K562 (cell line): ENCODE results near the gene TECRL. TPM values are rescaled to one million over a fixed set of nuclear protein-coding genes. Genes with fewer than 3 reads are reported as not detected.

Experiments
- ATAC-seq: fragments of 200-7000 bp; cut with Tn5 transposase; 3 replicates; pipeline ENCODE4 v1.9.1; 2020; ENCODE audit warnings: moderate library complexity
- BruUV-seq: library from RNA; stranded (reverse); fragments of 400-500 nt; replicated peaks from 2 replicates; lab custom pipeline; 2021; lab: Mats Ljungman, UMichigan
- CTCF ChIA-PET: fragments of 300-600 bp; formaldehyde crosslinking; extraction: SDS; loops from one replicate; lab custom pipeline; 2021; ENCODE audit warnings: low intra/inter-chr PET ratio; lab: Yijun Ruan, JAX
- POLR2A ChIA-PET: fragments of 300-600, 350-650 bp; sonication (Branson Sonifier 250); formaldehyde crosslinking; extraction: SDS; loops from one replicate; lab custom pipeline; 2021; ENCODE audit warnings: antibody characterized with exemption, inconsistent platforms; lab: Yijun Ruan, JAX
- DNase-seq, 4 experiments: peaks; one replicate each; pipeline versions ENCODE4 v3.0.0 to v3.0.0-alpha.2; 2011 to 2018; ENCODE audit warnings: low spot score in 3 of 4, mixed read lengths in 3 of 4; ENCODE audit errors: extremely low read depth in 1 of 4
- FAIRE-seq: peaks from 2 replicates; lab custom pipeline; 2011; peaks lifted over from hg19 to GRCh38; lab: Jason Lieb, UNC
- H2AFZ ChIP-seq: 2 replicates; pipeline ENCODE4 v1.6.0; 2011; ENCODE audit warnings: low read depth, low read length, control low read depth, inconsistent platforms
- H3K27ac ChIP-seq: fragments of 200-600 bp; 3 replicates; pipeline ENCODE4 v1.8.0; 2011; ENCODE audit warnings: low read depth, mild to moderate bottlenecking, control low read depth, inconsistent platforms, low read length, moderate library complexity, mixed read lengths; ENCODE audit errors: extremely low read depth
- H3K27me3 ChIP-seq, 2 experiments: fragments of 300-600 bp in 1 of 2; 2 replicates in 1 of 2; 3 replicates in 1 of 2; pipeline versions ENCODE4 v1.6.0 to v1.8.0; 2011; ENCODE audit warnings: inconsistent platforms in 2 of 2, low read length in 2 of 2, mild to moderate bottlenecking in 1 of 2, mixed read lengths in 1 of 2, moderate library complexity in 1 of 2; ENCODE audit not compliant: control insufficient read depth in 2 of 2, insufficient read depth in 2 of 2
- H3K36me3 ChIP-seq: fragments of 300-600 bp; 3 replicates; pipeline ENCODE4 v1.8.0; 2011; ENCODE audit warnings: mild to moderate bottlenecking, low read length, inconsistent platforms; ENCODE audit not compliant: control insufficient read depth, insufficient read depth
- H3K4me1 ChIP-seq, 2 experiments: fragments of 200-600 bp in 1 of 2; replicated peaks in 1 of 2; 2 replicates in 1 of 2; 3 replicates in 1 of 2; pipeline versions ENCODE4 v1.5.1 to v1.8.0; 2011; ENCODE audit warnings: inconsistent platforms in 2 of 2, low read length in 2 of 2, mild to moderate bottlenecking in 1 of 2, mixed read lengths in 1 of 2, moderate library complexity in 1 of 2; ENCODE audit not compliant: control insufficient read depth in 2 of 2, insufficient read depth in 2 of 2
- H3K4me2 ChIP-seq: 2 replicates; pipeline ENCODE4 v1.6.1; 2011; ENCODE audit warnings: low read length, control low read depth, inconsistent platforms, mixed read lengths; ENCODE audit not compliant: insufficient read depth
- H3K4me3 ChIP-seq: fragments of 200-600 bp; sonication (generic), shearing (Covaris generic); 2 replicates; pipeline ENCODE4 v1.5.1; 2016; ENCODE audit warnings: control low read depth, inconsistent platforms
- H3K79me2 ChIP-seq: fragments of 200-600 bp; 3 replicates; pipeline ENCODE4 v1.8.0; 2011; ENCODE audit warnings: low read length, inconsistent platforms; ENCODE audit not compliant: control insufficient read depth, insufficient read depth
- H3K9ac ChIP-seq, 2 experiments: 2 replicates each; pipeline versions ENCODE4 v1.6.0 to v1.6.1; 2011; ENCODE audit warnings: low read depth in 2 of 2, low read length in 2 of 2, control low read depth in 1 of 2, inconsistent platforms in 1 of 2, mild to moderate bottlenecking in 1 of 2, mixed read lengths in 1 of 2; ENCODE audit not compliant: insufficient read depth in 1 of 2
- H3K9me1 ChIP-seq: one replicate; pipeline ENCODE4 v1.6.0; 2011; ENCODE audit warnings: inconsistent platforms, mild to moderate bottlenecking, low read length, moderate library complexity; ENCODE audit not compliant: control insufficient read depth, insufficient read depth
- H3K9me3 ChIP-seq: replicated peaks from 2 replicates; pipeline ENCODE4 v1.5.1; 2011; ENCODE audit warnings: low read depth, low read length, inconsistent platforms; ENCODE audit not compliant: control insufficient read depth, insufficient read depth
- H4K20me1 ChIP-seq: replicated peaks from 2 replicates; pipeline ENCODE4 v1.6.1; 2011; ENCODE audit warnings: low read length, inconsistent platforms, mixed read lengths; ENCODE audit not compliant: control insufficient read depth, insufficient read depth
- E4F1 ChIP-seq: fragments of 250-450 bp; sonication (Bioruptor Pico); IDR thresholded peaks from 2 replicates; pipeline ENCODE4 v1.5.0; 2021; ENCODE audit warnings: mild to moderate bottlenecking, borderline replicate concordance
- HEY1 ChIP-seq: fragments of 250-450 bp; sonication (Bioruptor Pico); IDR thresholded peaks from 2 replicates; pipeline ENCODE4 v1.5.0; 2020; ENCODE audit warnings: mild to moderate bottlenecking, moderate library complexity, borderline replicate concordance
- KDM4B ChIP-seq, 2 experiments: fragments of 450-650 bp in 1 of 2; sonication (generic) in 1 of 2; IDR thresholded peaks; 2 replicates each; pipeline ENCODE4 v1.6.1; 2016 to 2017; ENCODE audit warnings: borderline replicate concordance in 2 of 2, antibody characterized with exemption in 1 of 2, low read depth in 1 of 2, mild to moderate bottlenecking in 1 of 2
- MLLT1 ChIP-seq, 2 experiments: fragments of 450-650 bp; IDR thresholded peaks; 2 replicates each; pipeline ENCODE4 v1.6.1; 2016
- SNIP1 ChIP-seq: fragments of 450-650 bp; IDR thresholded peaks from 2 replicates; pipeline ENCODE4 v1.7.1; 2017; ENCODE audit warnings: low read depth, mild to moderate bottlenecking
- ZNF318 ChIP-seq, 2 experiments: fragments of 450-650 bp; IDR thresholded peaks; 2 replicates each; pipeline ENCODE4 v1.6.1; 2016; ENCODE audit warnings: mild to moderate bottlenecking in 2 of 2, borderline replicate concordance in 1 of 2, low read depth in 1 of 2, moderate library complexity in 1 of 2
- ZNF347 ChIP-seq: fragments of 450-650 bp; formaldehyde crosslinking; IDR thresholded peaks from 2 replicates; pipeline ENCODE4 v1.4.0; 2020; ENCODE audit warnings: low read depth, mild to moderate bottlenecking, moderate library complexity
- ZNF696 ChIP-seq: fragments of 250-450 bp; sonication (Bioruptor Pico); conservative IDR thresholded peaks from 2 replicates; pipeline ENCODE4 v1.4.0; 2020; ENCODE audit warnings: mild to moderate bottlenecking, moderate library complexity
- ZSCAN29 ChIP-seq: fragments of 450-650 bp; IDR thresholded peaks from 2 replicates; pipeline ENCODE4 v1.6.1; 2017
- WGBS: fragments of 100-300 bp; shearing (Covaris generic); methylation state at CpG from one replicate; pipeline ENCODE4 v1.1.6; 2016; ENCODE audit warnings: low coverage, mixed read lengths; ENCODE audit not compliant: insufficient coverage; ENCODE audit errors: missing lambda C conversion rate; 5-methylcytosine and 5-hydroxymethylcytosine counted together
- in situ Hi-C: fragments of 300-500 bp; cut with MboI; formaldehyde crosslinking; loops from 4 replicates; pipeline ENCODE4 v1.15.0; 2018; ENCODE audit warnings: inconsistent platforms, mixed read lengths
- intact Hi-C: fragments of 100-400 bp; cut with micrococcal nuclease; formaldehyde crosslinking; loops from 2 replicates; pipeline ENCODE4 v1.14.2; 2022
- polyA plus RNA-seq, 8 experiments: library from polyadenylated mRNA; depleted of rRNA in 4 of 8; stranded (reverse) in 5 of 8; unstranded in 3 of 8; fragments of >200 nt; fragmentation: Nextera tagmentation in 2 of 8; fragmentation: Illumina TruSeq in 1 of 8; extraction: Ambion mirVana in 2 of 8; extraction: Trizol in 1 of 8; gene quantifications; 2 replicates each; pipeline versions ENCODE4 v1.2.1 to v1.2.3, GENCODE V29; 2011 to 2014; ENCODE audit warnings: inconsistent platforms in 1 of 8, missing spikeins in 1 of 8
- total RNA-seq, 7 experiments: library from RNA; depleted of rRNA in 6 of 7; stranded (reverse); fragments of >200 nt in 6 of 7; fragmentation: Illumina TruSeq in 2 of 7; extraction: Trizol in 2 of 7; gene quantifications; 2 replicates each; pipeline versions ENCODE4 v1.2.1 to v1.2.3, GENCODE V29; 2011 to 2021; ENCODE audit warnings: low replicate concordance in 1 of 7

TECRL gene
- total and polyA plus RNA-seq, 9 of the 15 experiments (the other 6 are each of a cell fraction or from before 2014, with no cell fraction given): not detected

GRCh38 chr4:64394469-64394868 lies 14.8 kb downstream of the TECRL start (continued):
- TF ChIP-seq E4F1 (CRISPR knock-in tag): no peak

GRCh38 chr4:64388252-64388651 lies 21.0 kb downstream of the TECRL start:
- no peaks in the 10 kb centered on the region for H3K79me2 ChIP-seq
- H3K27ac ChIP-seq: no peak overlapping the region
- no TSS peak for BruUV-seq
- POLR2A ChIA-PET: no interaction called here
- ATAC-seq (no peak), DNase-seq (no peak), FAIRE-seq (no peak)
- 0% methylated on average over 1 of the region's 1 CpG for WGBS
- no peaks in the 10 kb centered on the region for H4K20me1 ChIP-seq
- H3K4me3 ChIP-seq: no peak overlapping the region
- no peak overlapping the region for H2AFZ ChIP-seq
- no peaks in the 10 kb centered on the region for H3K9me1 ChIP-seq
- 0 out of 2 replicates have a peak, but pooled peaks cover 2% of the 10 kb centered on the region for H3K9me3 ChIP-seq
- no peak overlapping the region for H3K9ac ChIP-seq
- no peak overlapping the region for H3K4me2 ChIP-seq
- no peaks in the 10 kb centered on the region for H3K4me1 ChIP-seq
- in situ Hi-C loops (no loop called here), intact Hi-C loops (no loop called here)
- no peaks in the 10 kb centered on the region for H3K27me3 ChIP-seq
- CTCF ChIA-PET: no interaction called here
- H3K36me3 ChIP-seq: no peaks in the 10 kb centered on the region
- no peak for TF ChIP-seq HEY1 (CRISPR knock-in tag)
- TF ChIP-seq ZNF318 (IDR thresholded peaks at IDR 0.05; ENCODE audit: borderline replicate concordance in 1 of 2, low read depth in 1 of 2): no peak
- TF ChIP-seq KDM4B (IDR thresholded peaks at IDR 0.05; ENCODE audit: borderline replicate concordance in 2 of 2, low read depth in 1 of 2): no peak
- no peak for TF ChIP-seq SNIP1
- TF ChIP-seq MLLT1 (IDR thresholded peaks at IDR 0.05): no peak
- no peak for TF ChIP-seq ZNF347 (CRISPR knock-in tag)
- TF ChIP-seq ZSCAN29: no peak
- no peak for TF ChIP-seq ZNF696 (CRISPR knock-in tag)
